SJSA1 (cell line): ENCODE results near the gene KCNQ1. TPM values are rescaled to one million over a fixed set of nuclear protein-coding genes. Genes with fewer than 3 reads are reported as not detected.

Source experiments
- DNase-seq, 2 experiments: peaks; one replicate each; pipeline ENCODE4 v3.0.0-alpha.2; 2015 to 2020; ENCODE audit warnings: low spot score in 2 of 2, low read depth in 1 of 2
- H3K27ac ChIP-seq: fragments of 250-450 bp; sonication (Bioruptor Pico); 2 replicates; pipeline ENCODE4 v1.5.1; 2020; ENCODE audit warnings: mild to moderate bottlenecking, moderate library complexity
- H3K27me3 ChIP-seq: fragments of 250-450 bp; sonication (Bioruptor Pico); replicated peaks from 2 replicates; pipeline ENCODE4 v1.5.1; 2020; ENCODE audit warnings: mild to moderate bottlenecking, moderate library complexity
- H3K36me3 ChIP-seq: fragments of 250-450 bp; sonication (Bioruptor Pico); 2 replicates; pipeline ENCODE4 v1.5.1; 2020; ENCODE audit warnings: mild to moderate bottlenecking
- H3K4me1 ChIP-seq: fragments of 250-450 bp; sonication (Bioruptor Pico); replicated peaks from 2 replicates; pipeline ENCODE4 v1.6.1; 2021; ENCODE audit warnings: mild to moderate bottlenecking
- H3K4me3 ChIP-seq: fragments of 250-450 bp; sonication (Bioruptor Pico); 2 replicates; pipeline ENCODE4 v1.5.1; 2020; ENCODE audit warnings: mild to moderate bottlenecking
- H3K9me3 ChIP-seq: fragments of 250-450 bp; sonication (Bioruptor Pico); replicated peaks from 2 replicates; pipeline ENCODE4 v1.5.1; 2020; ENCODE audit warnings: mild to moderate bottlenecking
- total RNA-seq: library from RNA; depleted of rRNA; stranded (reverse); fragments of >200 nt; shearing (Covaris generic); gene quantifications from 2 replicates; pipeline ENCODE4 v1.2.3, GENCODE V29; 2014

Gene KCNQ1
- total RNA-seq, 1 experiment from 2014 or later: not detected

DNA sequence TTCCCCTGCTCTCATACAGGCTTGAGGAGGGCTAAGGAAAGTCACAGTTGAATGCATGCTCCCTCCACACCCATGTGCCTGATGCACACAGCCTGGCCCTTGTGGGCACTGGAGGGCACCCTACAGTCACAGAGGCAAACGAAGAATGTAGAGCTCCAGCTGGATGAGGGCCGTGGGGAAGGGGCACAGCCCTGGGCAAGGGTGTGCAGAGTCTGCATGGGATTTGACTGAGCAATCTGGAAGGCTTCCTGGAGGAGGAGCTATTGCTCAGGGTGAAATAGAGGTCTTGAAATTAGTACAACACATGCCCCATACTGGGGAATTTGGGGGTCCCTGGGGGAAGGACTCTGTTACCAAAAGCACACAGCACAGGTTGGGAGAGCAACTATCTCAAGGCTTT, 64.0 kb downstream of the KCNQ1 start:
- Histone ChIP-seq H3K4me1 (no peaks in the 10 kb centered on the region), H3K9me3 (no peaks in the 10 kb centered on the region), H3K27me3 (peaks cover 38% of the 10 kb centered on the region), H3K36me3 (no peaks in the 10 kb centered on the region), H3K4me3 (no peak overlapping the region), H3K27ac (no peak overlapping the region)
- peak in 1 of 2 experiments; percentile 40 for DNase-seq

DNA sequence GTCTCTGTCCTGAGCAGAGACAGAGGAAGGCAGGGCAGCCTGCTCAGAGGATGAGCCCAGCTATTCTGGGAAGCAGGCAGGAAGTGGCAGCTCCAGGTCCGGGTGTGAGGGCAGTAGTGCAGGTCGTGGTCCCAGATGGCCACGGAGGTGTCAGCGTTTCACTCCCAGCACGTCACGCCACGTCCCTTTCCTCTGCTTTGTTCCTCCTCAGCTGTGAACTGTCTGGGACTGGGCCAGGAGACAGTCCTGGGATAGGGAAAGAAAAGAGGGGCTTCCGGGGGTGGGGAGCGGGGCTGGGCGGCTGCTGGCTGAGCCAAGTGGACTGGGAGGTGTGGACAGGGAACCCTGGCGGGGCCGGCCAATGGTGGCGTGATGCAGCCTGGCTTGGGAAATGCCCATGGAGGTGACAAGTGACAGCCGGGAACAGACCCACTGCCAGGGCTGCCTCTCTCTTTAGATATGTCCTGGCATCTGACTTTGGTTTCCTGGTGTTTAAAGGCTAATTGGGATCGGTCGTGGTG, 64.7 kb downstream of the KCNQ1 start:
- DNase-seq: peak in 1 of 2 experiments; percentile 48
- Histone ChIP-seq H3K9me3 (no peaks in the 10 kb centered on the region), H3K4me1 (no peaks in the 10 kb centered on the region)

GRCh38 chr11:2510626-2511402, 66.0 kb downstream of the KCNQ1 start:
- peaks cover 32% of the 10 kb centered on the region for H3K27me3 ChIP-seq
- no peak overlapping the region for H3K27ac ChIP-seq
- peak in 1 of 2 experiments; percentile 48 for DNase-seq
- H3K4me3 ChIP-seq: no peak overlapping the region
- no peaks in the 10 kb centered on the region for H3K9me3 ChIP-seq
- H3K4me1 ChIP-seq: no peaks in the 10 kb centered on the region
- no peaks in the 10 kb centered on the region for H3K36me3 ChIP-seq

More for the DNA sequence above, 64.7 kb downstream of the KCNQ1 start:
- no peak overlapping the region for H3K4me3 ChIP-seq
- no peaks in the 10 kb centered on the region for H3K36me3 ChIP-seq
- H3K27ac ChIP-seq: no peak overlapping the region
- peaks cover 38% of the 10 kb centered on the region for H3K27me3 ChIP-seq

DNA sequence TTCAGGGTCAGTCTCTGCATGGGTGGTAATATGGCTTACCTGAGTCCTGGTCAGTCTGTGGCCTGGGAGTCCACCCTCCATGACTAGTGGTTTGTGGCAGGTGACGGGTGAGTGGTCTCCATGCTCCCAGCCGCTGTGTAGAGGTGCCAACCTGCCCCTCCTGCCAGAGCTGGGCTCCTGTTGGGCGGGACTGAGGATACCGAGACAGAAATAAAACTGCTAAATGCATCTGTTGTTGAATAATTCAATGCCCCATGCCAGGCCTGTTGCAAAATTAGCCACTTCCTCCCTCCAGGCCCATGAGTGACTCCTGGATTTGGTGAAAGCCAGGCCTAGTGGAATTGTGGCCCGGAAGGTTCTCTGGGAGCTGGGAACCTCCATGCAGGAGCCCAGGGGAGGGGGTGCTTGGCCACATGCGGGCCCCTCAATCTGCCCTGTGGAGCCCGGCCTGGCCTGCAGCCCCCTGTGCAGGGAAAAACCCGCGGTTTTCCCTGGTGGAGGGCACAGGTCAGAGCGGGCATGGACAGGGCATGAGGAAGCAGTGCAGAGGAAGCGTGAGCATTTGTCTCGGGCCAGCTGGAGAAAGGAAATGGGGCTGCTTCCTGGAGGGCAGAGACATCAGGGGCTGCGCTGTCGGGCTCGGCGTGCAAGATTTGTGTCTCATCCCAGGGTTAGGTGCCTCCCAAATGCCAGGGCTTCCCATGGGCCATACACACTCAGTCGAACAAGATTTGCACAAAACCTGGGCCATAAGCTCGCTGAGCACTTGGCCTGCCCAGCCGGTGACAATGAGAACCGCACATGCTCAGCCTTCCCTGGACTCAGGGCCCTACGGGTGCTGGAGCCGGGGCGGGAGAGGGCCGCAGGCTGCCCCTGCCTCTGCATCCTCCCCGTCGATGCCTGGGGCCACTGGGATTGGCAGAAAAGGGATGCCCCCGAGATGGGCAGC, 66.9 kb downstream of the KCNQ1 start:
- Histone ChIP-seq H3K9me3 (no peaks in the 10 kb centered on the region), H3K27ac (no peak overlapping the region), H3K4me1 (no peaks in the 10 kb centered on the region), H3K36me3 (no peaks in the 10 kb centered on the region), H3K27me3 (peaks cover 26% of the 10 kb centered on the region), H3K4me3 (no peak overlapping the region)
- DNase-seq: peak in 1 of 2 experiments; percentile 41

- Histone ChIP-seq H3K27me3 (peaks cover 26% of the 10 kb centered on the region), H3K4me3 (no peak overlapping the region), H3K4me1 (no peaks in the 10 kb centered on the region), H3K27ac (no peak overlapping the region), H3K9me3 (no peaks in the 10 kb centered on the region), H3K36me3 (no peaks in the 10 kb centered on the region)
- DNase-seq: peak in 1 of 2 experiments; percentile 44
Observed at GRCh38 chr11:2512431-2513407, 67.9 kb downstream of the KCNQ1 start.

GRCh38 chr11:2513441-2513840, 68.6 kb downstream of the KCNQ1 start:
- no peaks in the 10 kb centered on the region for H3K36me3 ChIP-seq
- peak in 1 of 2 experiments; percentile 41 for DNase-seq
- peaks cover 31% of the 10 kb centered on the region for H3K27me3 ChIP-seq
- no peak overlapping the region for H3K27ac ChIP-seq
- no peaks in the 10 kb centered on the region for H3K4me1 ChIP-seq
- H3K4me3 ChIP-seq: no peak overlapping the region
- no peaks in the 10 kb centered on the region for H3K9me3 ChIP-seq

DNA sequence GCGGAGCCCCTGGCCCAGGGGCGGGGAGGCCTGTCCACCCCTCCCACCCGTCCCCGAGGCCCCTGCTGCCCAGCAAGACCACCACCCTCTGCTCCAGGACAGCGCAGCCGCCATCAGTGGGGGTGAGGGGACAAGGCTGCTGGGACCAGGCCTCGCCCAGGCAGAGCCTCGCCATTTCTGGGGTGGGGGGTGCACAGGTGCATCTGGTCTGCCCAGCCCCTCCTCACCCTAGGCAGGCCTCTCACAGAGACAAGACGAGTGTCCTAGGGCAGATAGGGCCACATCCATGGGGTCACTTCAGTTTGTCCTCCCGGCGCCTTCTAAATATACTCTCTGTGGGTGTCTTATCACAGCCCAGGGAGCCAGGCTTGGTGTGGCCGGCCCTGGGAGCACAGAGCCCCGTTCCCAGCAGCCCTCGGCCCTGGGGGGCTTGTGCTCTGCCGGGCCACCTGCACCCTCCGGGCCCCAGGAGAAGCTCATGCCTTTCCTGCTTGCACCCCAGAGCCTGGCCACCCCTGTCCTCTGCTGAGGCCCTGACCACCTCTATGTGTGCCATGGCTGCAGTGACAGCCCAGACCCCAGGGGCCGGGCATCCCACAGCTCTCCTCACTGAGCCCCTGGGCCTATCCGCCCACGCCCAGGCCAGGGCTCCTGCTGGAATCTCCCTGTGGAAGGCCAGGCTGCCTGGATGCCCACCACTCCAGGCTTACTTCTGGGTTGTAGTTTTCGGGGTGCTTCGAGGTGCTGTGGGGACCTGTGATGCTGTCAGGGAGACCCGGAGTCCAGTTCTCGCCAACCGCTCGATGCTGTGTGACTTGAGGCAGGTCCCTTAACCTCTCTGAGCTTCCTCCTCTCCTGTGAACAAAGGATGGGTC, 70.8 kb downstream of the KCNQ1 start:
- peak in 1 of 2 experiments; percentile 40 for DNase-seq
- no peaks in the 10 kb centered on the region for H3K36me3 ChIP-seq
- no peak overlapping the region for H3K4me3 ChIP-seq
- H3K4me1 ChIP-seq: no peaks in the 10 kb centered on the region
- H3K9me3 ChIP-seq: no peaks in the 10 kb centered on the region
- no peak overlapping the region for H3K27ac ChIP-seq
- peaks cover 44% of the 10 kb centered on the region for H3K27me3 ChIP-seq

GRCh38 chr11:2516276-2517015, 71.6 kb downstream of the KCNQ1 start:
- no peaks in the 10 kb centered on the region for H3K4me1 ChIP-seq
- H3K9me3 ChIP-seq: no peaks in the 10 kb centered on the region; the same call in 1 of the 2 replicates
- DNase-seq: peak in 1 of 2 experiments; percentile 40
- peaks cover 53% of the 10 kb centered on the region for H3K27me3 ChIP-seq
- no peaks in the 10 kb centered on the region for H3K36me3 ChIP-seq
- no peak overlapping the region for H3K4me3 ChIP-seq
- H3K27ac ChIP-seq: no peak overlapping the region

- Histone ChIP-seq H3K4me3 (no peak overlapping the region), H3K27me3 (peaks cover 54% of the 10 kb centered on the region), H3K4me1 (no peaks in the 10 kb centered on the region), H3K9me3 (no peaks in the 10 kb centered on the region; the same call in 1 of the 2 replicates), H3K27ac (no peak overlapping the region), H3K36me3 (no peaks in the 10 kb centered on the region)
- no peak for DNase-seq
Observed at GRCh38 chr11:2517016-2517385, 72.2 kb downstream of the KCNQ1 start.

GRCh38 chr11:2517386-2518064, 72.7 kb downstream of the KCNQ1 start:
- Histone ChIP-seq H3K4me3 (no peak overlapping the region), H3K4me1 (no peaks in the 10 kb centered on the region), H3K27ac (no peak overlapping the region), H3K9me3 (no peaks in the 10 kb centered on the region; the same call in 1 of the 2 replicates), H3K27me3 (peaks cover 54% of the 10 kb centered on the region), H3K36me3 (no peaks in the 10 kb centered on the region)
- peak in 1 of 2 experiments; percentile 45 for DNase-seq
